IPS DF 6.9 (cell line): ENCODE measurements around the gene NVL.
A peak's percentile ranks its signal among the peaks of the same experiment; 100 is the strongest.

Experiments used
- DNase-seq: peaks from one replicate; pipeline ENCODE4 v3.0.0-alpha.2; 2013; ENCODE audit warnings: low read depth, low spot score
- H3K27ac ChIP-seq: one replicate; pipeline ENCODE4 v1.5.1; 2013; ENCODE audit warnings: low read length, control low read depth
- H3K27me3 ChIP-seq: 2 replicates; pipeline ENCODE4 v1.6.1; 2013; ENCODE audit warnings: mild to moderate bottlenecking, low read length; ENCODE audit not compliant: control insufficient read depth, insufficient read depth
- H3K36me3 ChIP-seq: 2 replicates; pipeline ENCODE4 v1.6.1; 2013; ENCODE audit warnings: low read length; ENCODE audit not compliant: control insufficient read depth, insufficient read depth
- H3K4me1 ChIP-seq: 2 replicates; pipeline ENCODE4 v1.6.1; 2013; ENCODE audit warnings: low read length; ENCODE audit not compliant: control insufficient read depth, insufficient read depth
- H3K4me3 ChIP-seq: 2 replicates; pipeline ENCODE4 v1.5.1; 2013; ENCODE audit warnings: mild to moderate bottlenecking, low read length
- H3K9me3 ChIP-seq: 2 replicates; pipeline ENCODE4 v1.6.1; 2013; ENCODE audit warnings: low read length, inconsistent platforms; ENCODE audit not compliant: control insufficient read depth, insufficient read depth
- WGBS: extraction: QIAGEN DNeasy Blood & Tissue Kit; methylation state at CpG from one replicate; pipeline ENCODE4 v1.1.7; 2013; ENCODE audit warnings: mixed read lengths, missing lambda C conversion rate; ENCODE audit not compliant: insufficient read length, insufficient coverage; 5-methylcytosine and 5-hydroxymethylcytosine counted together

Gene NVL

GRCh38 chr1:224329842-224330753 lies at the start of gene NVL:
TSS of gene NVL (minus strand) at chr1:224330172. CDS start at chr1:224330127, 45 bp downstream.
- Histone ChIP-seq H3K4me1 (no peaks in the 10 kb centered on the region), H3K27me3 (no peaks in the 10 kb centered on the region), H3K27ac (no peak within 1 kb of the TSS), H3K9me3 (no peaks in the 10 kb centered on the region), H3K36me3 (no peaks in the 10 kb centered on the region), H3K4me3 (peak within 1 kb of the TSS; percentile 77)
- no peak for DNase-seq
- no CpG with 5 or more reads among the region's 52 CpGs for WGBS

- H3K27me3 ChIP-seq, result no peaks in the 10 kb centered on the region
- no peak for DNase-seq
- no peak overlapping the region for H3K27ac ChIP-seq
- no CpG with 5 or more reads among the region's 7 CpGs for WGBS
- H3K36me3 ChIP-seq, result peaks cover 14% of the 10 kb centered on the region; the same call in 1 of the 2 replicates
- H3K4me3 ChIP-seq, result no peak overlapping the region
- no peaks in the 10 kb centered on the region for H3K4me1 ChIP-seq
- H3K9me3 ChIP-seq, result no peaks in the 10 kb centered on the region
Observed at GRCh38 chr1:224378855-224379631, 49.1 kb upstream of the NVL start.

GRCh38 chr1:224377676-224378006 lies 47.7 kb upstream of the NVL start:
- Histone ChIP-seq H3K27me3 (no peaks in the 10 kb centered on the region), H3K9me3 (no peaks in the 10 kb centered on the region), H3K36me3 (peaks cover 14% of the 10 kb centered on the region; the same call in 1 of the 2 replicates), H3K4me1 (no peaks in the 10 kb centered on the region), H3K27ac (no peak overlapping the region), H3K4me3 (no peak overlapping the region)
- no peak for DNase-seq
- WGBS, result no CpG with 5 or more reads among the region's 2 CpGs

- Histone ChIP-seq H3K9me3 (no peaks in the 10 kb centered on the region), H3K4me3 (no peak overlapping the region)
Observed at GRCh38 chr1:224375059-224375458, 45.1 kb upstream of the NVL start.

GRCh38 chr1:224373008-224373590 lies 43.1 kb upstream of the NVL start:
- WGBS, result no CpG with 5 or more reads among the region's 5 CpGs
- Histone ChIP-seq H3K9me3 (no peaks in the 10 kb centered on the region), H3K36me3 (peaks cover 14% of the 10 kb centered on the region; the same call in 1 of the 2 replicates)

More at GRCh38 chr1:224375059-224375458, 45.1 kb upstream of the NVL start:
- Histone ChIP-seq H3K36me3 (peaks cover 14% of the 10 kb centered on the region; the same call in 1 of the 2 replicates), H3K27ac (no peak overlapping the region), H3K27me3 (no peaks in the 10 kb centered on the region), H3K4me1 (no peaks in the 10 kb centered on the region)
- DNase-seq, result no peak
- WGBS, result no CpG with 5 or more reads among the region's 3 CpGs

GRCh38 chr1:224368409-224368808 lies 38.4 kb upstream of the NVL start:
- no peak for DNase-seq
- Histone ChIP-seq H3K4me1 (no peaks in the 10 kb centered on the region), H3K27ac (no peak overlapping the region), H3K27me3 (no peaks in the 10 kb centered on the region), H3K4me3 (no peak overlapping the region), H3K9me3 (no peaks in the 10 kb centered on the region), H3K36me3 (no peaks in the 10 kb centered on the region; the same call in 1 of the 2 replicates)
- WGBS, result no CpG with 5 or more reads among the region's 5 CpGs

More at GRCh38 chr1:224373008-224373590, 43.1 kb upstream of the NVL start:
- Histone ChIP-seq H3K27me3 (no peaks in the 10 kb centered on the region), H3K4me3 (no peak overlapping the region), H3K4me1 (no peaks in the 10 kb centered on the region), H3K27ac (no peak overlapping the region)
- DNase-seq, result no peak

GRCh38 chr1:224359207-224359606 lies 29.2 kb upstream of the NVL start:
- Histone ChIP-seq H3K27me3 (no peaks in the 10 kb centered on the region), H3K27ac (no peak overlapping the region), H3K36me3 (no peaks in the 10 kb centered on the region; the same call in 1 of the 2 replicates), H3K9me3 (no peaks in the 10 kb centered on the region), H3K4me1 (no peaks in the 10 kb centered on the region), H3K4me3 (no peak overlapping the region)
- 100% methylated on average over 3 of the region's 3 CpGs for WGBS
- no peak for DNase-seq

- H3K4me1 ChIP-seq, result no peaks in the 10 kb centered on the region
- H3K4me3 ChIP-seq, result peak overlapping the region; percentile 95; the same call in 1 of the 2 replicates
- H3K36me3 ChIP-seq, result no peaks in the 10 kb centered on the region; the same call in 1 of the 2 replicates
- no peaks in the 10 kb centered on the region for H3K9me3 ChIP-seq
- WGBS, result no CpG with 5 or more reads among the region's 4 CpGs
- no peak for DNase-seq
- H3K27me3 ChIP-seq, result no peaks in the 10 kb centered on the region
- no peak overlapping the region for H3K27ac ChIP-seq
Observed at GRCh38 chr1:224358237-224358636, 28.3 kb upstream of the NVL start.

GRCh38 chr1:224357626-224358124 lies 27.7 kb upstream of the NVL start:
- DNase-seq, result no peak
- WGBS, result no CpG with 5 or more reads among the region's 9 CpGs

More at GRCh38 chr1:224357626-224358124, 27.7 kb upstream of the NVL start:
- Histone ChIP-seq H3K4me3 (peak overlapping the region; percentile 95), H3K27me3 (no peaks in the 10 kb centered on the region), H3K36me3 (no peaks in the 10 kb centered on the region; the same call in 1 of the 2 replicates), H3K27ac (no peak overlapping the region), H3K9me3 (no peaks in the 10 kb centered on the region), H3K4me1 (no peaks in the 10 kb centered on the region)
